OCI-LY7 (cell line): ENCODE data around the gene RNF8. TPM values are rescaled to one million over a fixed set of nuclear protein-coding genes. Genes with fewer than 3 reads are reported as not detected.

ENCODE experiments used
- BruUV-seq: library from RNA; stranded (reverse); fragments of 400-500 nt; replicated peaks from 2 replicates; lab custom pipeline; 2021; lab: Mats Ljungman, UMichigan
- CTCF ChIA-PET: fragments of 300-600 bp; sonication (Branson Sonifier 250); formaldehyde crosslinking; loops from one replicate; lab custom pipeline; 2022; ENCODE audit warnings: antibody characterized with exemption; ENCODE audit not compliant: unreplicated experiment; lab: Charles Lee
- POLR2A ChIA-PET: fragments of 300-600 bp; sonication (Branson Sonifier 250); formaldehyde crosslinking; loops from one replicate; lab custom pipeline; 2022; ENCODE audit warnings: antibody characterized with exemption; lab: Charles Lee
- DNase-seq: peaks from one replicate; pipeline ENCODE4 v3.0.0-alpha.2; 2015; ENCODE audit warnings: low spot score
- H2AFZ ChIP-seq: fragments of 200-600 bp; sonication (generic), shearing (Covaris generic); 2 replicates; pipeline ENCODE4 v1.6.1; 2014; ENCODE audit warnings: mild to moderate bottlenecking, antibody characterized with exemption, low read length, moderate library complexity
- H3K27ac ChIP-seq: fragments of 200-600 bp; sonication (generic); 2 replicates; pipeline ENCODE4 v1.5.1; 2014; ENCODE audit warnings: mixed run types, low read depth, mild to moderate bottlenecking, moderate library complexity, low read length, inconsistent platforms; ENCODE audit not compliant: poor library complexity, severe bottlenecking
- H3K36me3 ChIP-seq: fragments of 200-600 bp; sonication (generic); 2 replicates; pipeline ENCODE4 v1.6.1; 2014; ENCODE audit warnings: mild to moderate bottlenecking, antibody characterized with exemption, low read length, moderate library complexity, mixed read lengths; ENCODE audit not compliant: insufficient read depth
- H3K4me1 ChIP-seq: fragments of 200-600 bp; sonication (generic); 2 replicates; pipeline ENCODE4 v1.5.1; 2014; ENCODE audit warnings: mild to moderate bottlenecking, low read length; ENCODE audit not compliant: insufficient read depth, poor library complexity, severe bottlenecking
- H3K4me2 ChIP-seq: fragments of 200-600 bp; sonication (generic); 2 replicates; pipeline ENCODE4 v1.6.1; 2014; ENCODE audit warnings: mild to moderate bottlenecking, low read length
- H3K4me3 ChIP-seq: fragments of 200-600 bp; sonication (generic); 2 replicates; pipeline ENCODE4 v1.5.1; 2014; ENCODE audit warnings: mild to moderate bottlenecking, low read depth, low read length; ENCODE audit not compliant: poor library complexity, severe bottlenecking
- H3K79me2 ChIP-seq: fragments of 200-600 bp; sonication (generic); 2 replicates; pipeline ENCODE4 v1.6.1; 2016; ENCODE audit warnings: low read depth, mild to moderate bottlenecking, low read length, moderate library complexity, mixed read lengths; ENCODE audit not compliant: insufficient read depth
- H3K9me2 ChIP-seq: fragments of 200-600 bp; sonication (generic); 2 replicates; pipeline ENCODE4 v1.6.1; 2016; ENCODE audit warnings: mild to moderate bottlenecking, low read length, mixed read lengths; ENCODE audit not compliant: insufficient read depth
- H3K9me3 ChIP-seq: fragments of 200-600 bp; sonication (generic); 2 replicates; pipeline ENCODE4 v1.6.1; 2014; ENCODE audit warnings: mild to moderate bottlenecking, mixed run types, low read length, mixed read lengths
- H4K20me1 ChIP-seq: fragments of 200-600 bp; sonication (generic); 2 replicates; pipeline ENCODE4 v1.6.1; 2014; ENCODE audit warnings: mild to moderate bottlenecking, antibody characterized with exemption, low read length, moderate library complexity, mixed read lengths; ENCODE audit not compliant: insufficient read depth
- EZH2phosphoT487 ChIP-seq: fragments of 200-600 bp; sonication (generic); IDR thresholded peaks from 2 replicates; pipeline ENCODE4 v1.6.1; 2018; ENCODE audit warnings: low read depth, borderline replicate concordance, mild to moderate bottlenecking, mixed run types, antibody characterized with exemption, low read length, moderate library complexity, mixed read lengths
- intact Hi-C: fragments of 100-400 bp; cut with micrococcal nuclease; formaldehyde crosslinking; loops from one replicate; pipeline ENCODE4 v1.10.0; 2022; ENCODE audit not compliant: unreplicated experiment
- total RNA-seq, 2 experiments: library from RNA; depleted of rRNA in 1 of 2; stranded (reverse); fragments of >200 nt in 1 of 2; shearing (Covaris generic) in 1 of 2; gene quantifications; 2 replicates each; pipeline ENCODE4 v1.2.3, GENCODE V29; 2014 to 2022
- TF ChIP-seq, protein P1 (sequence below): fragments of 200-600 bp; sonication (generic); conservative IDR thresholded peaks from 2 replicates; pipeline ENCODE4 v1.5.1; 2014; ENCODE audit warnings: mild to moderate bottlenecking, antibody characterized with exemption, low read length, moderate library complexity, mixed read lengths

RNF8 gene
- total RNA-seq, 2 experiments from 2014 or later: 19.7 to 21.8 TPM

DNA sequence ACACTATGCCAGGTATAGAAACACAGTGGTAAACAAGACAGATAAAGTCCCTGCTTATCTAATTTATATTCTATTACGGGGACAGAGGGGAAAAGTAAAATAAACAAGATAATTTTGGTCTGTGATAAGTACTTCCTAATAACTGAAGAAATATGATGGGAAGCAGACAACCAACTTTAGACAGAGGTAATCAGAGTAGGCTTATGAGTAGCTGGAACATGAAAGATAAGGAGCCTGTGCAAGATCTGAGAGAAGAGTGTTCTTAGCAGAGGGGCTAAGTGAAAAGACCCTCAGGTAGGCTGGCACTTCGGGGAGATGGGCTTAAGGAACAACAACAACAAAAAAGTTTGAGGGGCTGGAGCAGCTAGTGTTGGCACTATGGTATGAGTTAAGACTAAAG lies 4.1 kb downstream of the RNF8 start:
- BruUV-seq: no TSS peak
- H4K20me1 ChIP-seq: peaks cover 7% of the 10 kb centered on the region
- H3K9me2 ChIP-seq: no peaks in the 10 kb centered on the region
- intact Hi-C loops: no loop called here
- DNase-seq: no peak
- H3K4me1 ChIP-seq: peaks cover 14% of the 10 kb centered on the region
- peaks cover 21% of the 10 kb centered on the region for H3K36me3 ChIP-seq
- H3K27ac ChIP-seq: no peak overlapping the region
- POLR2A ChIA-PET: interaction anchor here (0.7 kb wide), 1 partner anchor 71 kb away, joined by 3 read pairs; no protein-coding TSS in a partner anchor
- no peak for TF ChIP-seq EZH2phosphoT487
- TF ChIP-seq, protein P1, sequence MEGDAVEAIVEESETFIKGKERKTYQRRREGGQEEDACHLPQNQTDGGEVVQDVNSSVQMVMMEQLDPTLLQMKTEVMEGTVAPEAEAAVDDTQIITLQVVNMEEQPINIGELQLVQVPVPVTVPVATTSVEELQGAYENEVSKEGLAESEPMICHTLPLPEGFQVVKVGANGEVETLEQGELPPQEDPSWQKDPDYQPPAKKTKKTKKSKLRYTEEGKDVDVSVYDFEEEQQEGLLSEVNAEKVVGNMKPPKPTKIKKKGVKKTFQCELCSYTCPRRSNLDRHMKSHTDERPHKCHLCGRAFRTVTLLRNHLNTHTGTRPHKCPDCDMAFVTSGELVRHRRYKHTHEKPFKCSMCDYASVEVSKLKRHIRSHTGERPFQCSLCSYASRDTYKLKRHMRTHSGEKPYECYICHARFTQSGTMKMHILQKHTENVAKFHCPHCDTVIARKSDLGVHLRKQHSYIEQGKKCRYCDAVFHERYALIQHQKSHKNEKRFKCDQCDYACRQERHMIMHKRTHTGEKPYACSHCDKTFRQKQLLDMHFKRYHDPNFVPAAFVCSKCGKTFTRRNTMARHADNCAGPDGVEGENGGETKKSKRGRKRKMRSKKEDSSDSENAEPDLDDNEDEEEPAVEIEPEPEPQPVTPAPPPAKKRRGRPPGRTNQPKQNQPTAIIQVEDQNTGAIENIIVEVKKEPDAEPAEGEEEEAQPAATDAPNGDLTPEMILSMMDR: no peak
- H2AFZ ChIP-seq: no peak overlapping the region
- no peak overlapping the region for H3K4me3 ChIP-seq
- CTCF ChIA-PET: no interaction called here
- H3K9me3 ChIP-seq: no peaks in the 10 kb centered on the region
- H3K79me2 ChIP-seq: peaks cover 14% of the 10 kb centered on the region; the same call in 1 of the 2 replicates
- no peak overlapping the region for H3K4me2 ChIP-seq

DNA sequence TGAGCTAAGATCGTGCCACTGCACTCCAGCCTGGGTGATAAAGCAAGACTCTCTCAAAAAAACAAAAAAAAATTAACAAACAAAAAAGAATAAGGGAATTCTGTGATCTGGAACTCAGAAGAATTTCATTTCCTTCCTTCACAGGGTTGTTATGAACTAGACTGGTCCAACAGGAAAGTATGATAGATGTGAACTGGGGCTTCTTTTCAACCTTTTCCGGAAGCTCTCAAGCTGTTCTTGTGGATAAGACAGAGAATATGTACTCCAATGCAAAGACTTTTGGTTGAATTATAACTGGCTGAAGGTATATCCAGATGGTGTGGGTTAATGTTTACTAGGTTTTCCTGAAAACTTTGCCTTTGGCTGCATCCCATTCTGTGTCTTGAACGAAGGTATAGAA lies 5.3 kb downstream of the RNF8 start:
- Histone ChIP-seq H3K27ac (no peak overlapping the region), H2AFZ (no peak overlapping the region), H3K36me3 (peaks cover 28% of the 10 kb centered on the region), H3K9me3 (no peaks in the 10 kb centered on the region), H3K9me2 (no peaks in the 10 kb centered on the region), H3K4me1 (peaks cover 8% of the 10 kb centered on the region), H3K4me2 (no peak overlapping the region), H4K20me1 (peaks cover 7% of the 10 kb centered on the region), H3K79me2 (peaks cover 14% of the 10 kb centered on the region; the same call in 1 of the 2 replicates), H3K4me3 (no peak overlapping the region)
- BruUV-seq: no TSS peak
- intact Hi-C loops: no loop called here
- DNase-seq: no peak
- POLR2A ChIA-PET: interaction anchor here (1.1 kb wide), 1 partner anchor 12 kb away, joined by 3 read pairs; no protein-coding TSS in a partner anchor
- TF ChIP-seq, protein P1: no peak
- TF ChIP-seq EZH2phosphoT487: no peak
- CTCF ChIA-PET: no interaction called here

DNA sequence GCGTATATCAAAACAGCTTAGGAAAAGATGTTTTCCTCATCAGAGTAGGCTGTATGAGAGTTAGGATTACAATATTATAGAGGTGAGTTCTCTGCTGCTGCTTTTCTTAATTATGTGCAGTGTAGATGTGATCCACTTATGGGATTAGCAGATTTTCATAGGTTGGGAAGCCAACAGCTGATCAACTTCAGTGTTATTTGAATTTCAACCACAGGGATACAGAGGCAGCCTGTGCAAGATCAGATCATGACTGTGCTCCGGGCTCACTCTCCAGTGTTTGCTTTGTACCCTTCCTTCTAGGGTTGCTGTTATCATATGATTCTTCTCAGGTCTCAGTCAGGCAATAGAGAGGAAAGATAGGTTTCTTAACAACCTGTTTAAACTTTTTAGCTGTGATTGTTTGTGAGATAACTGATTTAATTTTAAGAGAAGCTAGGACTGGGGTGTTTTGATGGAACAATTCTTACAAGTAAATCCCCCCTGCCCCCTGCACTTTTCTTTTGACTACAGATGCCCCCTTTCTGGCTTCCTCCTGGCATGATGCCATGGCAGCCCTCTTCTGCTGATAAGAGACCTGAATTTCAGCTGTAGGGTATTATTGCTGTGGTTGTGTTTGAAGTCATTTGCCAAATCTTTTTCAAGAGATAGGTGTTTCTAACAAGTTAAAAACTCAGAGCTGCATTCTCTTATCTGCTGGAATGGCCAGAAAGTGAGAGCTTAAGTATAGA lies 8.5 kb downstream of the RNF8 start:
- H2AFZ ChIP-seq: no peak overlapping the region
- H3K4me1 ChIP-seq: no peaks in the 10 kb centered on the region
- POLR2A ChIA-PET: interaction anchor here (0.6 to 1.2 kb wide), 3 partner anchors 9 to 95 kb away, joined by 3 to 5 read pairs (median 5); no protein-coding TSS in a partner anchor
- CTCF ChIA-PET: interaction anchor here (0.6 kb wide), 1 partner anchor 362 kb away, joined by 4 read pairs; no protein-coding TSS in a partner anchor
- H3K79me2 ChIP-seq: 0 out of 2 replicates have a peak, but pooled peaks cover 4% of the 10 kb centered on the region
- BruUV-seq: no TSS peak
- intact Hi-C loops: no loop called here
- DNase-seq: no peak
- H4K20me1 ChIP-seq: no peaks in the 10 kb centered on the region; the same call in 1 of the 2 replicates
- peaks cover 28% of the 10 kb centered on the region for H3K36me3 ChIP-seq
- no peak overlapping the region for H3K27ac ChIP-seq
- no peak overlapping the region for H3K4me2 ChIP-seq
- no peak for TF ChIP-seq EZH2phosphoT487
- TF ChIP-seq, protein P1: no peak
- no peaks in the 10 kb centered on the region for H3K9me3 ChIP-seq
- H3K9me2 ChIP-seq: no peaks in the 10 kb centered on the region
- no peak overlapping the region for H3K4me3 ChIP-seq
